Measurements from ENCODE around the gene ACOT12. TPM values are rescaled to one million over a fixed set of nuclear protein-coding genes. Genes with fewer than 3 reads are reported as not detected.
"Not testable (repeated sequence)": the region's sequence is repeated elsewhere in the genome, so short reads cannot be mapped to it uniquely, and the experiment has no call there.

ACOT12 gene
- total RNA-seq, 1 donor from 2014 or later, result not detected

GRCh38 chr5:81349161-81349560 is 44.8 kb downstream of the ACOT12 start:
- Mint-ChIP-seq H3K27me3 (peaks cover 3% of the 10 kb centered on the region), H3K4me3 (no peak overlapping the region), H3K36me3 (ENCODE audit: low read depth) (no peaks in the 10 kb centered on the region), H3K9me3 (no peaks in the 10 kb centered on the region), H3K4me1 (no peaks in the 10 kb centered on the region), H3K27ac (no peak overlapping the region)
- DNase-seq, result no peak
- intact Hi-C loops (cut with micrococcal nuclease), result no loop called here

- Mint-ChIP-seq H3K9me3 (no peaks in the 10 kb centered on the region), H3K4me1 (no peaks in the 10 kb centered on the region), H3K27me3 (no peaks in the 10 kb centered on the region), H3K4me3 (no peak overlapping the region), H3K27ac (no peak overlapping the region), H3K36me3 (ENCODE audit: low read depth) (no peaks in the 10 kb centered on the region)
- DNase-seq, result no peak
- intact Hi-C loops (cut with micrococcal nuclease), result no loop called here
Measured at GRCh38 chr5:81345411-81346003, 48.4 kb downstream of the ACOT12 start.

DNA sequence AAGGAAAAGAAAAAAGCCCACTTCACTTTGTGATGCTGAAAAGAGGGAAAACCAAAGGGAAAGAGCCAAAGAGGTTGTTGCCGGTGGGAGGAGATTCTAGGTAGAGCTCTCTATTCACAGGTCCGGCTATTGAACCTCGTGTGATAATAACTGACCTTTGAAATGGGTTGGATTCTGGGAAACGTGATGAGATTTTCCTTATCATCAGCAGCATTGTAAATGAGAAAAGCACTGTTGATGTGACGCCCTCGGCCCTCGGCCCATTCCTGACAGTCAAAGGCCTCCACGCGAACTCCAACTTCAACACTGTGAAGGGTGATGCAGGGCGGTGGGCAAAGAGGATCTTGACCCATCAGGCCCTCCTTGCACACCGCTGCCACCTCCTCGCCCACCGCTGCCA is 49.2 kb downstream of the ACOT12 start:
- Mint-ChIP-seq H3K36me3 (ENCODE audit: low read depth) (no peaks in the 10 kb centered on the region), H3K27me3 (no peaks in the 10 kb centered on the region), H3K4me3 (no peak overlapping the region), H3K9me3 (no peaks in the 10 kb centered on the region), H3K4me1 (no peaks in the 10 kb centered on the region), H3K27ac (no peak overlapping the region)
- intact Hi-C loops (cut with micrococcal nuclease), result no loop called here
- DNase-seq, result no peak

DNA sequence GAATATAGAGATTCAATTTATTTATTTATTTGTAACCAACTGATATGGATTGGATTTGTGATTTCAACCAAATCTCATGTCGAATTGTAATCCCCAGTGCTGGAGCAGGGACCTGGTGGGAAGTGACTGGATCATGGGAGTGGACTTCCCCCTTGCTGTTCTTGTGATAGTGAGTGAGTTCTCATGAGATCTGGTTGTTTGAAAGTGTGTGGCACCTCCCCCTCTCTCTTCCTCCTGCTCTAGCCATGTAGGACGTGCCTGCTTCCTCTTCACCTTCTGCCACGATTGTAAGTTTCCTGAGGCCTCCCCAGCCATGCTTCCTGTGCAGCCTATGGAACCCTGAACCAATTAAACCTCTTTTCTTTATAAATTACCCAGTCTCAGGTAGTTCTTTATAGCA is 55.7 kb downstream of the ACOT12 start:
- peaks cover 10% of the 10 kb centered on the region for H3K9me3 Mint-ChIP-seq
- H3K36me3 Mint-ChIP-seq (ENCODE audit: low read depth), result not testable (repeated sequence)

GRCh38 chr5:81337803-81338202 is 56.1 kb downstream of the ACOT12 start:
- intact Hi-C loops (cut with micrococcal nuclease), result no loop called here
- Mint-ChIP-seq H3K4me1 (no peaks in the 10 kb centered on the region), H3K36me3 (ENCODE audit: low read depth) (no peaks in the 10 kb centered on the region), H3K9me3 (peaks cover 10% of the 10 kb centered on the region), H3K27ac (no peak overlapping the region), H3K4me3 (no peak overlapping the region), H3K27me3 (no peaks in the 10 kb centered on the region)
- no peak for DNase-seq

More for the DNA sequence above, 55.7 kb downstream of the ACOT12 start:
- intact Hi-C loops (cut with micrococcal nuclease); H3K27ac Mint-ChIP-seq; H3K4me3 Mint-ChIP-seq; H3K4me1 Mint-ChIP-seq; DNase-seq; H3K27me3 Mint-ChIP-seq: not testable (repeated sequence)

GRCh38 chr5:81336556-81336955 is 57.4 kb downstream of the ACOT12 start:
- Mint-ChIP-seq H3K27me3 (peaks cover 2% of the 10 kb centered on the region), H3K4me3 (no peak overlapping the region), H3K9me3 (peaks cover 10% of the 10 kb centered on the region), H3K4me1 (no peaks in the 10 kb centered on the region), H3K27ac (no peak overlapping the region), H3K36me3 (ENCODE audit: low read depth) (no peaks in the 10 kb centered on the region)
- intact Hi-C loops (cut with micrococcal nuclease), result no loop called here
- no peak for DNase-seq

GRCh38 chr5:81335946-81336345 is 58.0 kb downstream of the ACOT12 start:
- H3K4me3 Mint-ChIP-seq, result no peak overlapping the region
- no peaks in the 10 kb centered on the region for H3K36me3 Mint-ChIP-seq (ENCODE audit: low read depth)
- no peaks in the 10 kb centered on the region for H3K4me1 Mint-ChIP-seq
- H3K27me3 Mint-ChIP-seq, result peaks cover 2% of the 10 kb centered on the region
- no peak for DNase-seq
- intact Hi-C loops (cut with micrococcal nuclease), result no loop called here
- H3K27ac Mint-ChIP-seq, result no peak overlapping the region
- H3K9me3 Mint-ChIP-seq, result peaks cover 10% of the 10 kb centered on the region

- peaks cover 10% of the 10 kb centered on the region for H3K9me3 Mint-ChIP-seq
- no peak overlapping the region for H3K4me3 Mint-ChIP-seq
- DNase-seq, result no peak
- H3K27ac Mint-ChIP-seq, result no peak overlapping the region
- H3K4me1 Mint-ChIP-seq, result no peaks in the 10 kb centered on the region
- intact Hi-C loops (cut with micrococcal nuclease), result no loop called here
- no peaks in the 10 kb centered on the region for H3K36me3 Mint-ChIP-seq (ENCODE audit: low read depth)
- H3K27me3 Mint-ChIP-seq, result peaks cover 2% of the 10 kb centered on the region
Measured at GRCh38 chr5:81334304-81335061, 59.5 kb downstream of the ACOT12 start.

DNA sequence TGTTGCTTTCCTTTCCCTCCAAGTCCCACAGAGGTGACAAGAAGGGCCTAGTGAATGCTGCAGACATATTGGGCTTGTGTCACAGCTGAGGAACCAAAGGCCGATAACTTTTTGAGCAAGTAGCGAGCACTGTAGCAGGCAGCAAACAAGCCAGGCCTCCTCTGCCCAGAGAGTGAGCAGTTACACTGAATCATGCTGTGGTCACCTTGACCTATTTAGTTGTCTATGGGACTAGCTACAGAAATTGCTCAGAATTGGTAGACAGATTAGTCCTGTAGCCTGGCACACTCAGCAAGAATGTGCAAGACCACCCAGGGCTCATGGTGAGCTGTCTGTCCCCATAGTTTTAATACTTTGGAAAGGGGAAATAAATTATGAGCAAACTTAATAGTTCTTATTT is 67.4 kb downstream of the ACOT12 start:
- H3K4me3 Mint-ChIP-seq, result no peak overlapping the region
- H3K36me3 Mint-ChIP-seq (ENCODE audit: low read depth), result no peaks in the 10 kb centered on the region
- no peak for DNase-seq
- H3K27me3 Mint-ChIP-seq, result peaks cover 2% of the 10 kb centered on the region
- H3K4me1 Mint-ChIP-seq, result no peaks in the 10 kb centered on the region
- no peaks in the 10 kb centered on the region for H3K9me3 Mint-ChIP-seq
- intact Hi-C loops (cut with micrococcal nuclease), result no loop called here
- H3K27ac Mint-ChIP-seq, result no peak overlapping the region

GRCh38 chr5:81317536-81317935 is 76.4 kb downstream of the ACOT12 start:
- intact Hi-C loops (cut with micrococcal nuclease), result no loop called here

GRCh38 chr5:81316571-81316970 is 77.4 kb downstream of the ACOT12 start:
- intact Hi-C loops (cut with micrococcal nuclease), result no loop called here
- no peak for DNase-seq
- Mint-ChIP-seq H3K27ac (no peak overlapping the region), H3K4me3 (no peak overlapping the region), H3K4me1 (no peaks in the 10 kb centered on the region), H3K36me3 (ENCODE audit: low read depth) (peaks cover 20% of the 10 kb centered on the region), H3K9me3 (no peaks in the 10 kb centered on the region), H3K27me3 (no peaks in the 10 kb centered on the region)

More at GRCh38 chr5:81317536-81317935, 76.4 kb downstream of the ACOT12 start:
- Mint-ChIP-seq H3K9me3 (no peaks in the 10 kb centered on the region), H3K36me3 (ENCODE audit: low read depth) (peaks cover 14% of the 10 kb centered on the region), H3K4me1 (no peaks in the 10 kb centered on the region), H3K27me3 (no peaks in the 10 kb centered on the region), H3K27ac (no peak overlapping the region), H3K4me3 (no peak overlapping the region)
- no peak for DNase-seq

DNA sequence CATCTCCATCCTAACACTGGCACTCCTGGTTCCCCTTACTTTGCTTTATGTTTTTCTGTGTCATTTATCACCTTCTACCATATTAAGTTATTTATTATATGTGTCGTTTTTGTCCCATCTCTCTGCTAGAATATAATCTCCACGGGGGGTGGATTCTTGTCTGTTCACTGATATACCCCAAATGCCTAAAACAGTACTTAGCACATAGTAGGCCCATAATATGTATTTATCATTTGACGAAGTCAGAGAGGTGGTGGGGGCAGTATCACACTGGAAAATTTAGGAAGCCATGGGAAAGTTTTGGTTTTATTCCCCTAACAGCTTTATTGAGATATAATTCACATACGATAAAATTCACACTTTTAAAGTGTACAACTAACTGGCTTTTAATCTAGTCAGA is 78.1 kb downstream of the ACOT12 start:
- H3K4me3 Mint-ChIP-seq, result no peak overlapping the region
- H3K27ac Mint-ChIP-seq, result no peak overlapping the region

DNA sequence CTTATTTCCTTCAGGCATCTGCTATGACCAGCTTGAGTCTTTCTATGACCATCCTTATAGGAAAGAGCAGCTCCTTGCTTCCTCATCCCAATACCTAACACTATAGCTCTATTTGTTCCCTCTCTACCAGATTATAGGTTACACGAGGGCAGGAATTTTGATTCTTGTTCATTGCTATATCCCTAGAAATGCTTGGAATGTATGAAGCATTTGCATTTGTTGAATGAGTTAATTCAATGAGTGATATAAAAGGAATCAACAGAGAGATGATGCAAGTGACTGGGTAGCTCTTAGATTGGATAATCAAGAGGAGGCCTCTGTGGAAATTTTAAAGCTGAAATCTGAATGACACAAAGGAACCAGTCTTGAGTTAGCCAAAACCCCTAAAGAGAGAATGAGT is 78.6 kb downstream of the ACOT12 start:
- no peak overlapping the region for H3K27ac Mint-ChIP-seq
- intact Hi-C loops (cut with micrococcal nuclease), result no loop called here
- no peaks in the 10 kb centered on the region for H3K4me1 Mint-ChIP-seq
- H3K27me3 Mint-ChIP-seq, result no peaks in the 10 kb centered on the region
- peaks cover 30% of the 10 kb centered on the region for H3K36me3 Mint-ChIP-seq (ENCODE audit: low read depth)
- DNase-seq, result no peak
- H3K9me3 Mint-ChIP-seq, result no peaks in the 10 kb centered on the region
- H3K4me3 Mint-ChIP-seq, result no peak overlapping the region

More for the DNA sequence above, 78.1 kb downstream of the ACOT12 start:
- no peaks in the 10 kb centered on the region for H3K9me3 Mint-ChIP-seq
- peaks cover 26% of the 10 kb centered on the region for H3K36me3 Mint-ChIP-seq (ENCODE audit: low read depth)
- intact Hi-C loops (cut with micrococcal nuclease), result no loop called here
- no peaks in the 10 kb centered on the region for H3K4me1 Mint-ChIP-seq
- no peak for DNase-seq
- H3K27me3 Mint-ChIP-seq, result no peaks in the 10 kb centered on the region

- Mint-ChIP-seq H3K4me3 (no peak overlapping the region), H3K9me3 (no peaks in the 10 kb centered on the region), H3K27me3 (no peaks in the 10 kb centered on the region), H3K27ac (no peak overlapping the region), H3K36me3 (ENCODE audit: low read depth) (peaks cover 33% of the 10 kb centered on the region), H3K4me1 (no peaks in the 10 kb centered on the region)
- intact Hi-C loops (cut with micrococcal nuclease), result no loop called here
- DNase-seq, result no peak
Measured at GRCh38 chr5:81314581-81314980, 79.4 kb downstream of the ACOT12 start.

DNA sequence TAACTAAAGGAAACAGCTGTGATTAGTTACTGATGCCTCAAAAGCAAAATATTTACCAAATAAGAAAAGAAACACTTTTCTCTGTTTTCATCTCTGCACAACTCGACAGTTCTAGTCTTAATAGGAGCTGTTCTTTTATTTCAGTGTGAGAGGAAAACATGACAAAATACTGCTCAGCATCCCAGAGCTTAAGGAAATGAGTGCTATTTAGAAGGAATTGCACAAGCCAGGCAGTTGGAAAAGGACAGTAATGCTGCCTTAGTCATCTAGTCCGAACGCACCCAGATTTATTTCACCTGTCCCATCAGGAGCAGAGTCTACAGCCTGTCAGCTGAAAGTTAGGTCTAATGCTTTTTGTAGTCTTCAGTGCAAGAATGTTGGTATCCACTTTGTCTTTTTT is 80.2 kb downstream of the ACOT12 start:
- peaks cover 40% of the 10 kb centered on the region for H3K36me3 Mint-ChIP-seq (ENCODE audit: low read depth)
- no peak overlapping the region for H3K27ac Mint-ChIP-seq
- no peak for DNase-seq
- no peaks in the 10 kb centered on the region for H3K4me1 Mint-ChIP-seq
- no peak overlapping the region for H3K4me3 Mint-ChIP-seq
- intact Hi-C loops (cut with micrococcal nuclease), result no loop called here
- no peaks in the 10 kb centered on the region for H3K27me3 Mint-ChIP-seq
- H3K9me3 Mint-ChIP-seq, result no peaks in the 10 kb centered on the region
